HEK293 (cell line): ENCODE data around the gene CBY2.

Experiments
- CTCF ChIA-PET: fragments of 350-600 bp; formaldehyde crosslinking; extraction: SDS; loops from one replicate; lab custom pipeline; 2021; ENCODE audit warnings: antibody characterized with exemption; lab: Yijun Ruan, JAX
- POLR2A ChIA-PET: fragments of 300-600 bp; formaldehyde crosslinking; extraction: SDS; loops from one replicate; lab custom pipeline; 2020; ENCODE audit warnings: antibody characterized with exemption, inconsistent platforms; lab: Yijun Ruan, JAX
- H3K27ac ChIP-seq: fragments of 200-500 bp; sonication (Bioruptor generic); 2 replicates; pipeline ENCODE4 v1.5.1; 2014; ENCODE audit warnings: low read depth, low read length, control low read depth, inconsistent platforms; ENCODE audit errors: extremely low read depth
- H3K36me3 ChIP-seq, 2 experiments: fragments of 200-500 bp in 1 of 2; sonication (Bioruptor generic) in 1 of 2; 1 replicate in 1 of 2; 2 replicates in 1 of 2; pipeline ENCODE4 v1.5.1; 2014 to 2017; ENCODE audit warnings: inconsistent platforms in 2 of 2, low read length in 2 of 2; ENCODE audit not compliant: control insufficient read depth in 2 of 2, insufficient read depth in 1 of 2
- H3K4me1 ChIP-seq: fragments of 200-500 bp; sonication (Bioruptor generic); 2 replicates; pipeline ENCODE4 v1.5.1; 2014; ENCODE audit warnings: mild to moderate bottlenecking, low read length, inconsistent platforms; ENCODE audit not compliant: control insufficient read depth, insufficient read depth
- H3K4me3 ChIP-seq: 2 replicates; pipeline ENCODE4 v1.5.1; 2011; ENCODE audit warnings: low read depth, mild to moderate bottlenecking, control low read depth, low read length, moderate library complexity
- H3K9me3 ChIP-seq: fragments of 200-500 bp; sonication (Bioruptor generic); 2 replicates; pipeline ENCODE4 v1.5.1; 2014; ENCODE audit warnings: low read depth, low read length, inconsistent platforms; ENCODE audit not compliant: control insufficient read depth, insufficient read depth
- HIC1 ChIP-seq: fragments of 450-650 bp; formaldehyde crosslinking; IDR thresholded peaks from 2 replicates; pipeline ENCODE4 v1.5.1; 2016; ENCODE audit warnings: missing biosample characterization, missing genetic modification characterization
- HOXC10 ChIP-seq: sonication (generic); formaldehyde crosslinking; IDR thresholded peaks from 2 replicates; pipeline ENCODE4 v1.8.1; 2023; ENCODE audit warnings: mild to moderate bottlenecking, missing genetic modification reagents
- PRDM10 ChIP-seq: fragments of 450-650 bp; formaldehyde crosslinking; IDR thresholded peaks from 2 replicates; pipeline ENCODE4 v1.5.1; 2016; ENCODE audit warnings: missing biosample characterization, missing genetic modification characterization
- ZBTB49 ChIP-seq: fragments of 450-650 bp; formaldehyde crosslinking; IDR thresholded peaks from 2 replicates; pipeline ENCODE4 v1.5.1; 2016; ENCODE audit warnings: missing biosample characterization, missing genetic modification characterization, low read depth
- ZEB2 ChIP-seq: fragments of 450-650 bp; formaldehyde crosslinking; IDR thresholded peaks from 2 replicates; pipeline ENCODE4 v1.5.1; 2016; ENCODE audit warnings: missing biosample characterization, missing genetic modification characterization
- ZNF114 ChIP-seq: fragments of 450-650 bp; formaldehyde crosslinking; IDR thresholded peaks from 2 replicates; pipeline ENCODE4 v1.5.0; 2017; ENCODE audit warnings: missing biosample characterization, missing genetic modification characterization
- ZNF132 ChIP-seq: fragments of 450-650 bp; formaldehyde crosslinking; IDR thresholded peaks from 2 replicates; pipeline ENCODE4 v1.5.1; 2017; ENCODE audit warnings: missing biosample characterization, missing genetic modification characterization, borderline replicate concordance
- ZNF311 ChIP-seq: fragments of 450-650 bp; formaldehyde crosslinking; IDR thresholded peaks from 2 replicates; pipeline ENCODE4 v1.5.1; 2017; ENCODE audit warnings: missing biosample characterization, missing genetic modification characterization, borderline replicate concordance
- ZNF488 ChIP-seq: fragments of 450-650 bp; formaldehyde crosslinking; IDR thresholded peaks from 2 replicates; pipeline ENCODE4 v1.5.1; 2016; ENCODE audit warnings: missing biosample characterization, missing genetic modification characterization
- ZNF529 ChIP-seq: fragments of 450-650 bp; formaldehyde crosslinking; IDR thresholded peaks from 2 replicates; pipeline ENCODE4 v1.5.1; 2017; ENCODE audit warnings: missing genetic modification characterization, missing biosample characterization; ENCODE audit not compliant: insufficient replicate concordance
- ZNF561 ChIP-seq: fragments of 450-650 bp; IDR thresholded peaks from 2 replicates; pipeline ENCODE4 v1.5.1; 2018; ENCODE audit warnings: missing biosample characterization, missing genetic modification characterization, borderline replicate concordance
- ZNF639 ChIP-seq: fragments of 450-650 bp; formaldehyde crosslinking; IDR thresholded peaks from 2 replicates; pipeline ENCODE4 v1.5.1; 2016; ENCODE audit warnings: missing biosample characterization, missing genetic modification characterization
- ZNF658 ChIP-seq: fragments of 450-650 bp; formaldehyde crosslinking; IDR thresholded peaks from 2 replicates; pipeline ENCODE4; 2016; ENCODE audit warnings: missing biosample characterization, missing genetic modification characterization
- ZNF664 ChIP-seq: fragments of 450-650 bp; formaldehyde crosslinking; IDR thresholded peaks from 2 replicates; pipeline ENCODE4 v1.5.1; 2016; ENCODE audit warnings: missing biosample characterization, missing genetic modification characterization
- ZNF76 ChIP-seq: fragments of 450-650 bp; formaldehyde crosslinking; IDR thresholded peaks from 2 replicates; pipeline ENCODE4; 2016; ENCODE audit warnings: low read depth, missing biosample characterization, missing genetic modification characterization, borderline replicate concordance
- ZNF776 ChIP-seq: fragments of 450-650 bp; formaldehyde crosslinking; IDR thresholded peaks from 2 replicates; pipeline ENCODE4 v1.5.0; 2017; ENCODE audit warnings: missing biosample characterization, missing genetic modification characterization, borderline replicate concordance
- ZNF777 ChIP-seq: fragments of 450-650 bp; formaldehyde crosslinking; IDR thresholded peaks from 2 replicates; pipeline ENCODE4 v1.5.1; 2017; ENCODE audit warnings: missing biosample characterization, missing genetic modification characterization, borderline replicate concordance
- ZNF791 ChIP-seq: fragments of 450-650 bp; formaldehyde crosslinking; IDR thresholded peaks from 2 replicates; pipeline ENCODE4 v1.5.1; 2016; ENCODE audit warnings: missing biosample characterization, missing genetic modification characterization
- ZSCAN5A ChIP-seq: fragments of 450-650 bp; formaldehyde crosslinking; IDR thresholded peaks from 2 replicates; pipeline ENCODE4 v1.5.1; 2016; ENCODE audit warnings: missing biosample characterization, missing genetic modification characterization

The CBY2 gene

GRCh38 chr13:45688577-45688976 is 13.5 kb upstream of the CBY2 start:
- ChIA-PET CTCF (interaction anchor here (0.6 to 0.8 kb wide), 2 partner anchors 66 to 107 kb away, joined by 3 read pairs; no protein-coding TSS in a partner anchor), POLR2A (no interaction called here)
- no peak overlapping the region for H3K4me3 ChIP-seq
- H3K9me3 ChIP-seq, result no peaks in the 10 kb centered on the region
- H3K36me3 ChIP-seq, result no peaks in the 10 kb centered on the region
- no peak overlapping the region for H3K27ac ChIP-seq
- H3K4me1 ChIP-seq, result no peaks in the 10 kb centered on the region
- TF ChIP-seq ZNF776 (tag by site-specific recombination), result no peak
- TF ChIP-seq ZNF561 (tag by site-specific recombination), result no peak

GRCh38 chr13:45690636-45691035 is 11.5 kb upstream of the CBY2 start:
- ChIA-PET CTCF (interaction anchor here (0.7 kb wide), 1 partner anchor 28 kb away, joined by 3 read pairs; no protein-coding TSS in a partner anchor), POLR2A (no interaction called here)
- no peaks in the 10 kb centered on the region for H3K9me3 ChIP-seq
- H3K4me1 ChIP-seq, result no peaks in the 10 kb centered on the region
- no peak for TF ChIP-seq PRDM10 (tag by site-specific recombination)
- TF ChIP-seq ZNF664 (tag by site-specific recombination), result no peak
- TF ChIP-seq ZNF791 (tag by site-specific recombination), result no peak
- TF ChIP-seq ZNF777 (tag by site-specific recombination), result no peak
- no peak for TF ChIP-seq ZNF76 (tag by site-specific recombination)
- TF ChIP-seq ZNF114, result no peak
- no peak for TF ChIP-seq ZSCAN5A
- no peak for TF ChIP-seq ZNF639 (tag by site-specific recombination)
- no peak for TF ChIP-seq HIC1 (tag by site-specific recombination)
- no peak for TF ChIP-seq ZBTB49 (tag by site-specific recombination)
- no peak for TF ChIP-seq ZNF311
- no peak for TF ChIP-seq ZNF658 (tag by site-specific recombination)
- TF ChIP-seq HOXC10 (CRISPR knock-in tag), result no peak
- TF ChIP-seq ZNF488, result no peak
- no peak for TF ChIP-seq ZNF529 (tag by site-specific recombination)
- TF ChIP-seq ZEB2, result no peak
- TF ChIP-seq ZNF132 (tag by site-specific recombination), result no peak
- H3K36me3 ChIP-seq, result no peaks in the 10 kb centered on the region
- H3K27ac ChIP-seq, result no peak overlapping the region
- no peak overlapping the region for H3K4me3 ChIP-seq
